ENCODE measurements around the gene ULBP1. TPM values are rescaled to one million over a fixed set of nuclear protein-coding genes. Genes with fewer than 3 reads are reported as not detected.
"Not testable (repeated sequence)": the region's sequence is repeated elsewhere in the genome, so short reads cannot be mapped to it uniquely, and the experiment has no call there.

ULBP1 gene
- polyA plus RNA-seq, 1 donor (not counting 4 experiments of a cell fraction or from before 2014, with no cell fraction given), result 2.2 TPM

- DNase-seq (ENCODE audit: low read depth, low spot score) (no peak), FAIRE-seq (no peak)
- no peak for TF ChIP-seq EZH2 (IDR thresholded peaks at IDR 0.05; ENCODE audit: low read length)
- TF ChIP-seq CTCF (optimal IDR thresholded peaks at IDR 0.05 in 1 of 3, IDR thresholded peaks at IDR 0.05 in 1 of 3, conservative IDR thresholded peaks at IDR 0.05 in 1 of 3; ENCODE audit: extremely low read depth in 1 of 3, insufficient read depth in 2 of 3, low read length in 3 of 3), result no peak
- H3K9me3 ChIP-seq (ENCODE audit: control insufficient read depth, low read depth, low read length), result no peaks in the 10 kb centered on the region
- peaks cover 10% of the 10 kb centered on the region for H3K4me1 ChIP-seq (ENCODE audit: control insufficient read depth, extremely low read depth, insufficient read depth, low read length)
- H3K27me3 ChIP-seq (ENCODE audit: control insufficient read depth, extremely low read depth, insufficient read depth, low read length), result peaks cover 32% of the 10 kb centered on the region
- no peaks in the 10 kb centered on the region for H3K9me1 ChIP-seq (ENCODE audit: control insufficient read depth, extremely low read depth, insufficient read depth, low read length)
- H3K36me3 ChIP-seq (ENCODE audit: control insufficient read depth in 2 of 2, extremely low read depth in 1 of 2, insufficient read depth in 2 of 2, low read length in 2 of 2), result no peaks in the 10 kb centered on the region
- H3K9ac ChIP-seq (ENCODE audit: control insufficient read depth, extremely low read depth, insufficient read depth, low read length), result no peak overlapping the region
- H3K79me2 ChIP-seq (ENCODE audit: control insufficient read depth, insufficient read depth, low read length), result no peaks in the 10 kb centered on the region
- no peak overlapping the region for H3K27ac ChIP-seq (ENCODE audit: control insufficient read depth, insufficient read depth, low read length)
- no peak overlapping the region for H3K4me2 ChIP-seq (ENCODE audit: control insufficient read depth, extremely low read depth, insufficient read depth, low read depth, low read length)
- H2AFZ ChIP-seq (ENCODE audit: control insufficient read depth, low read length), result no peak overlapping the region
- H3K4me3 ChIP-seq (ENCODE audit: control insufficient read depth in 2 of 3, extremely low read depth in 1 of 3, insufficient read depth in 2 of 3, low read depth in 1 of 3, low read length in 3 of 3), result no peak overlapping the region
- no peaks in the 10 kb centered on the region for H4K20me1 ChIP-seq (ENCODE audit: control insufficient read depth, extremely low read depth, insufficient read depth, low read length)
- dilution Hi-C loops (cut with MboI; ENCODE audit: extremely low pct_ligation_motif_present, low sequenced_read_pairs), result no loop called here
These were observed 3.8 kb downstream of the ULBP1 start for GRCh38 chr6:149967591-149967990.

- H3K79me2 ChIP-seq (ENCODE audit: control insufficient read depth, insufficient read depth, low read length); H3K9ac ChIP-seq (ENCODE audit: control insufficient read depth, extremely low read depth, insufficient read depth, low read length); H3K36me3 ChIP-seq (ENCODE audit: control insufficient read depth in 2 of 2, extremely low read depth in 1 of 2, insufficient read depth in 2 of 2, low read length in 2 of 2); H3K9me3 ChIP-seq (ENCODE audit: control insufficient read depth, low read depth, low read length); dilution Hi-C loops (cut with MboI; ENCODE audit: extremely low pct_ligation_motif_present, low sequenced_read_pairs); H3K4me3 ChIP-seq (ENCODE audit: control insufficient read depth in 2 of 3, extremely low read depth in 1 of 3, insufficient read depth in 2 of 3, low read depth in 1 of 3, low read length in 3 of 3); H3K4me2 ChIP-seq (ENCODE audit: control insufficient read depth, extremely low read depth, insufficient read depth, low read depth, low read length); H3K27ac ChIP-seq (ENCODE audit: control insufficient read depth, insufficient read depth, low read length); FAIRE-seq; H3K4me1 ChIP-seq (ENCODE audit: control insufficient read depth, extremely low read depth, insufficient read depth, low read length); H2AFZ ChIP-seq (ENCODE audit: control insufficient read depth, low read length); H3K9me1 ChIP-seq (ENCODE audit: control insufficient read depth, extremely low read depth, insufficient read depth, low read length); H4K20me1 ChIP-seq (ENCODE audit: control insufficient read depth, extremely low read depth, insufficient read depth, low read length); DNase-seq (ENCODE audit: low read depth, low spot score): not testable (repeated sequence)
- peaks cover 32% of the 10 kb centered on the region for H3K27me3 ChIP-seq (ENCODE audit: control insufficient read depth, extremely low read depth, insufficient read depth, low read length)
These were observed 4.3 kb downstream of the ULBP1 start for GRCh38 chr6:149967999-149968398.

GRCh38 chr6:149968909-149969308, 5.2 kb downstream of the ULBP1 start:
- FAIRE-seq; H3K9me1 ChIP-seq (ENCODE audit: control insufficient read depth, extremely low read depth, insufficient read depth, low read length); H3K27ac ChIP-seq (ENCODE audit: control insufficient read depth, insufficient read depth, low read length); H2AFZ ChIP-seq (ENCODE audit: control insufficient read depth, low read length); H3K79me2 ChIP-seq (ENCODE audit: control insufficient read depth, insufficient read depth, low read length); DNase-seq (ENCODE audit: low read depth, low spot score); H3K9ac ChIP-seq (ENCODE audit: control insufficient read depth, extremely low read depth, insufficient read depth, low read length); H3K4me1 ChIP-seq (ENCODE audit: control insufficient read depth, extremely low read depth, insufficient read depth, low read length); H4K20me1 ChIP-seq (ENCODE audit: control insufficient read depth, extremely low read depth, insufficient read depth, low read length); H3K4me3 ChIP-seq (ENCODE audit: control insufficient read depth in 2 of 3, extremely low read depth in 1 of 3, insufficient read depth in 2 of 3, low read depth in 1 of 3, low read length in 3 of 3); dilution Hi-C loops (cut with MboI; ENCODE audit: extremely low pct_ligation_motif_present, low sequenced_read_pairs); H3K9me3 ChIP-seq (ENCODE audit: control insufficient read depth, low read depth, low read length); H3K36me3 ChIP-seq (ENCODE audit: control insufficient read depth in 2 of 2, extremely low read depth in 1 of 2, insufficient read depth in 2 of 2, low read length in 2 of 2); H3K4me2 ChIP-seq (ENCODE audit: control insufficient read depth, extremely low read depth, insufficient read depth, low read depth, low read length): not testable (repeated sequence)
- peaks cover 34% of the 10 kb centered on the region for H3K27me3 ChIP-seq (ENCODE audit: control insufficient read depth, extremely low read depth, insufficient read depth, low read length)
